ENCODE data around the gene SARM1.

- TF ChIP-seq CTCF (IDR thresholded peaks at IDR 0.05; ENCODE audit: poor library complexity, severe bottlenecking) (no peak), SMC3 (conservative IDR thresholded peaks at IDR 0.05; ENCODE audit: poor library complexity) (no peak), EZH2 (IDR thresholded peaks at IDR 0.05; ENCODE audit: borderline replicate concordance, insufficient read depth, low read length, poor library complexity, severe bottlenecking) (no peak), TAF1 (IDR thresholded peaks at IDR 0.05; ENCODE audit: low read depth) (no peak), EP300 (conservative IDR thresholded peaks at IDR 0.05; ENCODE audit: poor library complexity, severe bottlenecking) (no peak), REST (IDR thresholded peaks at IDR 0.05; ENCODE audit: borderline replicate concordance) (no peak), RAD21 (conservative IDR thresholded peaks at IDR 0.05) (no peak), POLR2AphosphoS5 (IDR thresholded peaks at IDR 0.05) (no peak)
Measured at GRCh38 chr17:28366605-28367004, 4.9 kb upstream of the SARM1 start.
